ENCODE measurements around the gene ICAM5. TPM values are rescaled to one million over a fixed set of nuclear protein-coding genes. Genes with fewer than 3 reads are reported as not detected.

Gene ICAM5
- total RNA-seq, 1 donor from 2014 or later, result 0.38 TPM

DNA sequence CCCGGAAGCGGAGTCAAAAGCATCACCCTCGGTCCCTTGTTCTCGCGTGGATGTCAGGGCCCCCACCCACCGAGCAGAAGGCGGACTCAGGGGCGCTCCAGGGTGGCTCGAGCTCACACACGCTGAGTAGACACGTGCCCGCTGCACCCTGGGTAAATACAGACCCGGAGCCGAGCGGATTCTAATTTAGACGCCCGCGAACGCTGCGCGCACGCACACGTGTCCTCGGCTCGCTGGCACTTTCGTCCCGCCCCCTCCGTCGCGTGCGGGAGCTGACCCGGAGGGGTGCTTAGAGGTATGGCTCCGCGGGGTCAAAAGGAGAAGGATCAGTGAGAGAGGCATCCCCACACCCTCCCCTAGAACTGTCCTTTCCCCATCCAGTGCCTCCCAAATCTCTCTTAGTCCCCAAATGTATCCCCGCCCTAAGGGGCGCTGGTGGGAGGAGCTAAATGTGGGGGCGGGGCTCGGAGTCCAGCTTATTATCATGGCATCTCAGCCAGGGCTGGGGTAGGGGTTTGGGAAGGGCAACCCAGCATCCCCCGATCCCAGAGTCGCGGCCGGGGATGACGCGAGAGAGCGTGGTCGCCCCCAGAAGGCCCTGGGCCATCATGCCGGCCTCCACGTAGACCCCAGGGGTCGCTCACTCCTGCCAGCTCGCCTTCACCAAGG is 451 bp upstream of the ICAM5 start:
- H3K36me3 ChIP-seq (ENCODE audit: control insufficient read depth, insufficient read depth, low read length), result no peaks in the 10 kb centered on the region
- TF ChIP-seq, protein P1, sequence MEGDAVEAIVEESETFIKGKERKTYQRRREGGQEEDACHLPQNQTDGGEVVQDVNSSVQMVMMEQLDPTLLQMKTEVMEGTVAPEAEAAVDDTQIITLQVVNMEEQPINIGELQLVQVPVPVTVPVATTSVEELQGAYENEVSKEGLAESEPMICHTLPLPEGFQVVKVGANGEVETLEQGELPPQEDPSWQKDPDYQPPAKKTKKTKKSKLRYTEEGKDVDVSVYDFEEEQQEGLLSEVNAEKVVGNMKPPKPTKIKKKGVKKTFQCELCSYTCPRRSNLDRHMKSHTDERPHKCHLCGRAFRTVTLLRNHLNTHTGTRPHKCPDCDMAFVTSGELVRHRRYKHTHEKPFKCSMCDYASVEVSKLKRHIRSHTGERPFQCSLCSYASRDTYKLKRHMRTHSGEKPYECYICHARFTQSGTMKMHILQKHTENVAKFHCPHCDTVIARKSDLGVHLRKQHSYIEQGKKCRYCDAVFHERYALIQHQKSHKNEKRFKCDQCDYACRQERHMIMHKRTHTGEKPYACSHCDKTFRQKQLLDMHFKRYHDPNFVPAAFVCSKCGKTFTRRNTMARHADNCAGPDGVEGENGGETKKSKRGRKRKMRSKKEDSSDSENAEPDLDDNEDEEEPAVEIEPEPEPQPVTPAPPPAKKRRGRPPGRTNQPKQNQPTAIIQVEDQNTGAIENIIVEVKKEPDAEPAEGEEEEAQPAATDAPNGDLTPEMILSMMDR (IDR thresholded peaks at IDR 0.05; ENCODE audit: insufficient read depth, low read length, poor library complexity, severe bottlenecking), result no peak
- peaks cover 74% of the 10 kb centered on the region for H3K27me3 ChIP-seq (ENCODE audit: control insufficient read depth, insufficient read depth, low read length)
- peak overlapping the region; percentile 14 for H3K4me3 ChIP-seq (ENCODE audit: low read depth, low read length)
- DNase-seq (ENCODE audit: low read depth), result no peak

DNA sequence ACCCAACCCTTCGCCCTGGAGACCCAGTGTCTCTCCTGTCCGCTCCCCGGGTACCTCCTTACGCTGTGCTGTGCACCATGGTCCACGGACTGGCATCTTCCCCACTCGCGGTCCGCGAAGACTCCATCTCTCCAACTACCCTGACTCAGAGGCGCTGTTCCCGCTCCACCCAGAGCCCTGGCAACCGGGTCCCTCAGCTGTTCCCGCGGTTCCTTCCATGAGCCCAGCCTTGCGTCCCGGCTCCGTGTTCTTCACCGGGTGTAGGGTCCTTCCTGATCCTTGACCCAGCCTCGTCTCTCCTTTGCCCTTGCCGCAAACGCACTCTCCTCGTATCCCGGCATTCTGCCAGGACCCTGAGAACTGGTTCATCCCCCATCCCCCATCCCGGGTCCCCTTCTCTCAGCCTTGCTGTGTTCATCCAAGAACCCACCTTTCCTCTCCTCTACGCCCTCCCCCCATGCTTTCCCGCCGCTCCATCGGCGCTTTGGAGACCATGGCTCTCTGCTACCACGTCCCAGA is 664 bp downstream of the ICAM5 start:
- TF ChIP-seq, protein P1 (IDR thresholded peaks at IDR 0.05; ENCODE audit: insufficient read depth, low read length, poor library complexity, severe bottlenecking), result no peak
- DNase-seq (ENCODE audit: low read depth), result no peak
- Histone ChIP-seq H3K4me3 (ENCODE audit: low read depth, low read length) (no peak overlapping the region), H3K36me3 (ENCODE audit: control insufficient read depth, insufficient read depth, low read length) (no peaks in the 10 kb centered on the region), H3K27me3 (ENCODE audit: control insufficient read depth, insufficient read depth, low read length) (peaks cover 86% of the 10 kb centered on the region)

DNA sequence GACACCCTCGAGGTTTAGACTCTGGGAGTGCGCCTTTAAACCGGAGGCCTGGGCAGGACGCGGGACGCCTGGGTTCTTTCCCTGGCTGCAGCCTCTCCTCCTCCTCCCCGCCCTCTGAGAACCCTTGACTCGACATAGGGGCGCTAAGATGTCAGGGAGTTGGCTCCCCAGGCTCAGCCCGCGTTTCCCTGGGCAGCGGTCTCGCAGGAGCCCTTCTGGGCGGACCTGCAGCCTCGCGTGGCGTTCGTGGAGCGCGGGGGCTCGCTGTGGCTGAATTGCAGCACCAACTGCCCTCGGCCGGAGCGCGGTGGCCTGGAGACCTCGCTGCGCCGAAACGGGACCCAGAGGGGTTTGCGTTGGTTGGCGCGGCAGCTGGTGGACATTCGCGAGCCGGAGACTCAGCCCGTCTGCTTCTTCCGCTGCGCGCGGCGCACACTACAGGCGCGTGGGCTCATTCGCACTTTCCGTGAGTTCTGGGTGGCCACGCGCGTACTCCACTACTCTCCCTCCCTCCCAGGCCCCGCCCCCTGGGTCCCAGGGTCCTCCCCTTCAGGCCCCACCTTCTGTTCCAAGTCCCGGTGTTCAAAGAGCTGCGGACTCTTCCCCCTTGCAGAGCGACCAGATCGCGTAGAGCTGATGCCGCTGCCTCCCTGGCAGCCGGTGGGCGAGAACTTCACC is 1.3 kb downstream of the ICAM5 start:
- Histone ChIP-seq H3K36me3 (ENCODE audit: control insufficient read depth, insufficient read depth, low read length) (no peaks in the 10 kb centered on the region), H3K27me3 (ENCODE audit: control insufficient read depth, insufficient read depth, low read length) (peaks cover 92% of the 10 kb centered on the region), H3K4me3 (ENCODE audit: low read depth, low read length) (peak overlapping the region; percentile 22)
- TF ChIP-seq, protein P1 (IDR thresholded peaks at IDR 0.05; ENCODE audit: insufficient read depth, low read length, poor library complexity, severe bottlenecking), result no peak
- DNase-seq (ENCODE audit: low read depth), result no peak

DNA sequence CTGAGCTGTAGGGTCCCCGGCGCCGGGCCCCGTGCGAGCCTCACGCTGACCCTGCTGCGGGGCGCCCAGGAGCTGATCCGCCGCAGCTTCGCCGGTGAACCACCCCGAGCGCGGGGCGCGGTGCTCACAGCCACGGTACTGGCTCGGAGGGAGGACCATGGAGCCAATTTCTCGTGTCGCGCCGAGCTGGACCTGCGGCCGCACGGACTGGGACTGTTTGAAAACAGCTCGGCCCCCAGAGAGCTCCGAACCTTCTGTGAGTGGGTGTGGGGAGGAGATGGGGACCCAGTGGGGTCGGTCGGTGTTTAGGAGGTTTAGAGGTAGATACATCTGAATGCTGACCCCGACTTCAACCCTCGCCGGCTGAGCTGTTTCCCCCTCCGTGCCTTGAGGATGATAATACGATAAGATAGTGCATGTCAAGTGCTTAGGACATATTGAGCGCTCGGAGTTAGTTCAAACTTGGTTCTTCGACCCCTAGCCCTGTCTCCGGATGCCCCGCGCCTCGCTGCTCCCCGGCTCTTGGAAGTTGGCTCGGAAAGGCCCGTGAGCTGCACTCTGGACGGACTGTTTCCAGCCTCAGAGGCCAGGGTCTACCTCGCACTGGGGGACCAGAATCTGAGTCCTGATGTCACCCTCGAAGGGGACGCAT is 1.9 kb downstream of the ICAM5 start:
- H3K27me3 ChIP-seq (ENCODE audit: control insufficient read depth, insufficient read depth, low read length), result peaks cover 97% of the 10 kb centered on the region
- H3K4me3 ChIP-seq (ENCODE audit: low read depth, low read length), result peak overlapping the region; percentile 22
- TF ChIP-seq, protein P1 (IDR thresholded peaks at IDR 0.05; ENCODE audit: insufficient read depth, low read length, poor library complexity, severe bottlenecking), result no peak
- H3K36me3 ChIP-seq (ENCODE audit: control insufficient read depth, insufficient read depth, low read length), result no peaks in the 10 kb centered on the region
- no peak for DNase-seq (ENCODE audit: low read depth)

DNA sequence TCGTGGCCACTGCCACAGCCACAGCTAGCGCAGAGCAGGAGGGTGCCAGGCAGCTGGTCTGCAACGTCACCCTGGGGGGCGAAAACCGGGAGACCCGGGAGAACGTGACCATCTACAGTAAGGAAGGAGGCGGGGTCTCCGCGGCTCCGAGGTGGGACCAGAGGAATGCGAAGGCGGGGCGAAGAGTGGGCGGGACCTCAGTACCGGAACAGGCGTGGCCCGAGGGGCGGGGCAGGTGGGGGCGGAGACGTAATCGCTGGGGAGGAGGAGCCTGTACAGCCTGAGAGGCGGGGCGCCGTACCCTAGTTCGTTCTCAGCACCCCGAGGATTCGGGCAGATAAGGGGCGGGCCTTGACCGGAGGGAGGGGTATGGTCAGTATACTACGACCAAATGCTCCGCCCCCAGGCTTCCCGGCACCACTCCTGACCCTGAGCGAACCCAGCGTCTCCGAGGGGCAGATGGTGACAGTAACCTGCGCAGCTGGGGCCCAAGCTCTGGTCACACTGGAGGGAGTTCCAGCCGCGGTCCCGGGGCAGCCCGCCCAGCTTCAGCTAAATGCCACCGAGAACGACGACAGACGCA is 2.5 kb downstream of the ICAM5 start:
- no peak for DNase-seq (ENCODE audit: low read depth)
- Histone ChIP-seq H3K4me3 (ENCODE audit: low read depth, low read length) (peak overlapping the region; percentile 26), H3K36me3 (ENCODE audit: control insufficient read depth, insufficient read depth, low read length) (no peaks in the 10 kb centered on the region), H3K27me3 (ENCODE audit: control insufficient read depth, insufficient read depth, low read length) (peaks cover 91% of the 10 kb centered on the region)
- TF ChIP-seq, protein P1 (IDR thresholded peaks at IDR 0.05; ENCODE audit: insufficient read depth, low read length, poor library complexity, severe bottlenecking), result no peak
